Measurements from ENCODE around the gene MED27. TPM values are rescaled to one million over a fixed set of nuclear protein-coding genes. Genes with fewer than 3 reads are reported as not detected.

The MED27 gene
- total and polyA plus RNA-seq, 2 experiments from 2014 or later: 17.2 to 32.1 TPM

- Histone ChIP-seq H3K9me2 (replicated peaks; ENCODE audit: insufficient read depth) (no peaks in the 10 kb centered on the region), H3K27ac (no peak overlapping the region), H3K4me2 (no peak overlapping the region), H4K20me1 (ENCODE audit: insufficient read depth, poor library complexity, severe bottlenecking) (no peaks in the 10 kb centered on the region), H3K79me2 (no peaks in the 10 kb centered on the region), H3K9me3 (ENCODE audit: low read depth) (no peaks in the 10 kb centered on the region), H3K4me3 (no peak overlapping the region), H3K4me1 (ENCODE audit: insufficient read depth) (no peaks in the 10 kb centered on the region), H2AFZ (no peak overlapping the region), H3K27me3 (no peaks in the 10 kb centered on the region), H3K36me3 (replicated peaks; ENCODE audit: insufficient read depth, low read depth) (no peaks in the 10 kb centered on the region)
- WGBS (ENCODE audit: low lambda C conversion rate, missing lambda C conversion rate): 92% methylated on average over 18 of the region's 18 CpGs
- TF ChIP-seq EZH2 (IDR thresholded peaks at IDR 0.05; ENCODE audit: borderline replicate concordance) (no peak), EZH2phosphoT487 (IDR thresholded peaks at IDR 0.05; ENCODE audit: low read depth, severe bottlenecking, unreplicated experiment) (no peak)
- TF ChIP-seq, protein P1, sequence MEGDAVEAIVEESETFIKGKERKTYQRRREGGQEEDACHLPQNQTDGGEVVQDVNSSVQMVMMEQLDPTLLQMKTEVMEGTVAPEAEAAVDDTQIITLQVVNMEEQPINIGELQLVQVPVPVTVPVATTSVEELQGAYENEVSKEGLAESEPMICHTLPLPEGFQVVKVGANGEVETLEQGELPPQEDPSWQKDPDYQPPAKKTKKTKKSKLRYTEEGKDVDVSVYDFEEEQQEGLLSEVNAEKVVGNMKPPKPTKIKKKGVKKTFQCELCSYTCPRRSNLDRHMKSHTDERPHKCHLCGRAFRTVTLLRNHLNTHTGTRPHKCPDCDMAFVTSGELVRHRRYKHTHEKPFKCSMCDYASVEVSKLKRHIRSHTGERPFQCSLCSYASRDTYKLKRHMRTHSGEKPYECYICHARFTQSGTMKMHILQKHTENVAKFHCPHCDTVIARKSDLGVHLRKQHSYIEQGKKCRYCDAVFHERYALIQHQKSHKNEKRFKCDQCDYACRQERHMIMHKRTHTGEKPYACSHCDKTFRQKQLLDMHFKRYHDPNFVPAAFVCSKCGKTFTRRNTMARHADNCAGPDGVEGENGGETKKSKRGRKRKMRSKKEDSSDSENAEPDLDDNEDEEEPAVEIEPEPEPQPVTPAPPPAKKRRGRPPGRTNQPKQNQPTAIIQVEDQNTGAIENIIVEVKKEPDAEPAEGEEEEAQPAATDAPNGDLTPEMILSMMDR (IDR thresholded peaks at IDR 0.05; ENCODE audit: poor library complexity): no peak
- DNase-seq (ENCODE audit: low spot score): no peak
These were observed 243.6 kb downstream of the MED27 start for GRCh38 chr9:131836021-131836420.

DNA sequence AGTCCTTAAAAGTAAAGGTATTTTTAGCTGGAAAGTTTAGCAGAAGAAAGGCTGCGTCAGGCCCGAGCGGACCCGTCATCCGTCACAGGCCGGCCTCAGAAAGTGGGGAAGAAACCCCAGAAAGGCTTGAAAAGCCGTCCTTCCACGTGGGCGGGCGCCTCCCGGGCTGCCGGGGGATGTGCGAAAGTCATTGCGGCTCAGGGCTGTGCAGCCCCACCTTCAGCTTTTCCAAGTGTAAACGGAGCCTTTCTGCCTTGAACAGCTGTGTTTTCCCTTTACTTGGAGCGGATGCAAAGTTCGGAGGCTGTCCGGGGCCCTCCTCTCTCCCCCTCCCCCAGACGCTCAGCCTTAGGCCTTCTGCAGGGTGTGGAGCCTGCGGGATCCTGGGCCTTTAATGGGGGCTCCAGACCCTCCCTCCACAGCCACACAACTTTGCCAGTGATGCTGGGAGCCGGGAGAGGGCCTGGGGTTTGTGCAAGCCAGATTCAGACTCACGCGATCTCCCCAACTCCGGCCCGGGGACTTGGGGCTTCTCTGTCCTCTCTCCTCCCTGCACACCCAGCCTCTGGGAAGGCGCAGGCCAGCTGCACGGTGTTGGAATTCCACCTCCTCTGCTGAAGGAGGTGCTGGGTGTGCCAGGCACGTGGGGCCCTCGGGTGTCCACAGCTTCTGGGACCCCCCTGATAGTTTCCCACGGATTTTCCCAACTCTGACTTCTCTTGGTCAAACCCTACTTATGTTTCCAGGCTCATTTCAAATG, 244.3 kb downstream of the MED27 start:
- no peaks in the 10 kb centered on the region for H3K9me2 ChIP-seq (replicated peaks; ENCODE audit: insufficient read depth)
- H3K27me3 ChIP-seq: no peaks in the 10 kb centered on the region
- no peaks in the 10 kb centered on the region for H3K9me3 ChIP-seq (ENCODE audit: low read depth)
- no peaks in the 10 kb centered on the region for H3K79me2 ChIP-seq
- H3K27ac ChIP-seq: no peak overlapping the region
- no peak overlapping the region for H3K4me2 ChIP-seq
- DNase-seq (ENCODE audit: low spot score): no peak
- no peaks in the 10 kb centered on the region for H3K4me1 ChIP-seq (ENCODE audit: insufficient read depth)
- H3K36me3 ChIP-seq (replicated peaks; ENCODE audit: insufficient read depth, low read depth): no peaks in the 10 kb centered on the region
- TF ChIP-seq, protein P1 (IDR thresholded peaks at IDR 0.05; ENCODE audit: poor library complexity): no peak
- no peak for TF ChIP-seq EZH2phosphoT487 (IDR thresholded peaks at IDR 0.05; ENCODE audit: low read depth, severe bottlenecking, unreplicated experiment)
- TF ChIP-seq EZH2 (IDR thresholded peaks at IDR 0.05; ENCODE audit: borderline replicate concordance): no peak
- 74% methylated on average over 30 of the region's 30 CpGs for WGBS (ENCODE audit: low lambda C conversion rate, missing lambda C conversion rate)
- no peaks in the 10 kb centered on the region for H4K20me1 ChIP-seq (ENCODE audit: insufficient read depth, poor library complexity, severe bottlenecking)
- H2AFZ ChIP-seq: no peak overlapping the region
- no peak overlapping the region for H3K4me3 ChIP-seq

- H3K4me3 ChIP-seq: no peak overlapping the region
- 62% methylated on average over 15 of the region's 15 CpGs for WGBS (ENCODE audit: low lambda C conversion rate, missing lambda C conversion rate)
- no peaks in the 10 kb centered on the region for H3K27me3 ChIP-seq
- no peaks in the 10 kb centered on the region for H3K36me3 ChIP-seq (replicated peaks; ENCODE audit: insufficient read depth, low read depth)
- H2AFZ ChIP-seq: no peak overlapping the region
- H3K4me1 ChIP-seq (ENCODE audit: insufficient read depth): no peaks in the 10 kb centered on the region
- H3K9me3 ChIP-seq (ENCODE audit: low read depth): no peaks in the 10 kb centered on the region
- H3K27ac ChIP-seq: no peak overlapping the region
- no peak overlapping the region for H3K4me2 ChIP-seq
- no peak for TF ChIP-seq EZH2phosphoT487 (IDR thresholded peaks at IDR 0.05; ENCODE audit: low read depth, severe bottlenecking, unreplicated experiment)
- TF ChIP-seq, protein P1 (IDR thresholded peaks at IDR 0.05; ENCODE audit: poor library complexity): no peak
- TF ChIP-seq EZH2 (IDR thresholded peaks at IDR 0.05; ENCODE audit: borderline replicate concordance): no peak
- no peaks in the 10 kb centered on the region for H4K20me1 ChIP-seq (ENCODE audit: insufficient read depth, poor library complexity, severe bottlenecking)
- H3K79me2 ChIP-seq: no peaks in the 10 kb centered on the region
- no peaks in the 10 kb centered on the region for H3K9me2 ChIP-seq (replicated peaks; ENCODE audit: insufficient read depth)
- DNase-seq (ENCODE audit: low spot score): no peak
These were observed 244.9 kb downstream of the MED27 start for GRCh38 chr9:131834721-131835120.

Measured in hepatocyte (in vitro differentiated cells).